ENCODE results near the gene CCR4.
"Not testable (repeated sequence)": the region's sequence is repeated elsewhere in the genome, so short reads cannot be mapped to it uniquely, and the experiment has no call there.

The CCR4 gene

GRCh38 chr3:32951410-32951811, at the start of gene CCR4:
TSS of gene CCR4 (plus strand) at chr3:32951644. CDS start at chr3:32953423, 1,779 bp downstream.
- peak; percentile 38 to 45 for DNase-seq (ENCODE audit: low read depth in 2 of 2)

GRCh38 chr3:32902887-32903371, 48.5 kb upstream of the CCR4 start:
- peak; percentile 25 to 34 for DNase-seq (ENCODE audit: low read depth in 2 of 2)

GRCh38 chr3:32903953-32904352, 47.5 kb upstream of the CCR4 start:
- DNase-seq (ENCODE audit: low read depth in 2 of 2), result no peak

- DNase-seq (ENCODE audit: low read depth in 2 of 2), result no peak
These were observed 41.4 kb upstream of the CCR4 start for GRCh38 chr3:32909999-32910398.

GRCh38 chr3:32910954-32911353, 40.5 kb upstream of the CCR4 start:
- no peak for DNase-seq (ENCODE audit: low read depth in 2 of 2)

- no peak for DNase-seq (ENCODE audit: low read depth in 2 of 2)
These were observed 39.4 kb upstream of the CCR4 start for GRCh38 chr3:32912046-32912445.

- no peak for DNase-seq (ENCODE audit: low read depth in 2 of 2)
These were observed 37.5 kb upstream of the CCR4 start for GRCh38 chr3:32913790-32914446.

- no peak for DNase-seq (ENCODE audit: low read depth in 2 of 2)
These were observed 31.5 kb upstream of the CCR4 start for GRCh38 chr3:32919920-32920319.

GRCh38 chr3:32922078-32922477, 29.4 kb upstream of the CCR4 start:
- no peak for DNase-seq (ENCODE audit: low read depth in 2 of 2)

GRCh38 chr3:32930161-32930560, 21.3 kb upstream of the CCR4 start:
- DNase-seq (ENCODE audit: low read depth in 2 of 2), result no peak

- DNase-seq (ENCODE audit: low read depth in 2 of 2), result not testable (repeated sequence)
These were observed 20.2 kb upstream of the CCR4 start for GRCh38 chr3:32931273-32931672.

- no peak for DNase-seq (ENCODE audit: low read depth in 2 of 2)
These were observed 17.2 kb upstream of the CCR4 start for GRCh38 chr3:32934150-32934742.

- no peak for DNase-seq (ENCODE audit: low read depth in 2 of 2)
These were observed 14.1 kb upstream of the CCR4 start for GRCh38 chr3:32937331-32937730.

- not testable (repeated sequence) for DNase-seq (ENCODE audit: low read depth in 2 of 2)
These were observed 11.7 kb upstream of the CCR4 start for GRCh38 chr3:32939531-32940284.

GRCh38 chr3:32940726-32941125, 10.7 kb upstream of the CCR4 start:
- DNase-seq (ENCODE audit: low read depth in 2 of 2), result no peak

- DNase-seq (ENCODE audit: low read depth in 2 of 2), result no peak
These were observed 6.3 kb upstream of the CCR4 start for GRCh38 chr3:32945136-32945535.

GRCh38 chr3:32945598-32945997, 5.8 kb upstream of the CCR4 start:
- DNase-seq (ENCODE audit: low read depth in 2 of 2), result not testable (repeated sequence)

- no peak for DNase-seq (ENCODE audit: low read depth in 2 of 2)
These were observed 4.3 kb upstream of the CCR4 start for GRCh38 chr3:32946973-32947788.

GRCh38 chr3:32947789-32948238, 3.6 kb upstream of the CCR4 start:
- DNase-seq (ENCODE audit: low read depth in 2 of 2), result peak; percentile 88 to 94

- no peak for DNase-seq (ENCODE audit: low read depth in 2 of 2)
These were observed 2.6 kb upstream of the CCR4 start for GRCh38 chr3:32948625-32949445.

GRCh38 chr3:32950516-32950915, 928 bp upstream of the CCR4 start:
- DNase-seq (ENCODE audit: low read depth in 2 of 2), result no peak

Data from stimulated activated CD4-positive, alpha-beta T cell treated with anti-CD3 and anti-CD28 coated beads, Interleukin-15, amount 100 ng/mL, for 48 hours (primary cell).